ENCODE measurements around the gene SNAPC4. TPM values are rescaled to one million over a fixed set of nuclear protein-coding genes. Genes with fewer than 3 reads are reported as not detected.

The SNAPC4 gene
- total RNA-seq, 1 experiment from 2014 or later, result 15.3 TPM

- DNase-seq (ENCODE audit: low read depth), result no peak
Measured at GRCh38 chr9:136371533-136371880, 28.5 kb downstream of the SNAPC4 start.

GRCh38 chr9:136370687-136371532 lies 29.1 kb downstream of the SNAPC4 start:
- DNase-seq (ENCODE audit: low read depth), result no peak

GRCh38 chr9:136370037-136370436 lies 29.9 kb downstream of the SNAPC4 start:
- no peak for DNase-seq (ENCODE audit: low read depth)

GRCh38 chr9:136368190-136368589 lies 31.8 kb downstream of the SNAPC4 start:
- DNase-seq (ENCODE audit: low read depth), result no peak

- no peak for DNase-seq (ENCODE audit: low read depth)
Measured at GRCh38 chr9:136367296-136368145, 32.4 kb downstream of the SNAPC4 start.

- DNase-seq (ENCODE audit: low read depth), result no peak
Measured at GRCh38 chr9:136366826-136367225, 33.1 kb downstream of the SNAPC4 start.

GRCh38 chr9:136365775-136366222 lies 34.2 kb downstream of the SNAPC4 start:
- no peak for DNase-seq (ENCODE audit: low read depth)

- DNase-seq (ENCODE audit: low read depth), result no peak
Measured at GRCh38 chr9:136364942-136365774, 34.8 kb downstream of the SNAPC4 start.

GRCh38 chr9:136363949-136364748 lies 35.8 kb downstream of the SNAPC4 start:
- DNase-seq (ENCODE audit: low read depth), result no peak

- peak; percentile 81 for DNase-seq (ENCODE audit: low read depth)
Measured at GRCh38 chr9:136363106-136363948, 36.6 kb downstream of the SNAPC4 start, which contains the start of gene DNLZ. TSS of gene DNLZ (minus strand) at chr9:136363744. CDS start at chr9:136363714, 30 bp downstream.

GRCh38 chr9:136362450-136362784 lies 37.6 kb downstream of the SNAPC4 start:
- DNase-seq (ENCODE audit: low read depth), result no peak

GRCh38 chr9:136361754-136362449 lies 38.1 kb downstream of the SNAPC4 start:
- no peak for DNase-seq (ENCODE audit: low read depth)

- DNase-seq (ENCODE audit: low read depth), result no peak
Measured at GRCh38 chr9:136361047-136361753, 38.8 kb downstream of the SNAPC4 start.

- DNase-seq (ENCODE audit: low read depth), result no peak
Measured at GRCh38 chr9:136359774-136360718, 39.9 kb downstream of the SNAPC4 start.

GRCh38 chr9:136358888-136359287 lies 41.1 kb downstream of the SNAPC4 start:
- no peak for DNase-seq (ENCODE audit: low read depth)

- no peak for DNase-seq (ENCODE audit: low read depth)
Measured at GRCh38 chr9:136358016-136358415, 42.0 kb downstream of the SNAPC4 start.

GRCh38 chr9:136357202-136357725 lies 42.7 kb downstream of the SNAPC4 start:
- DNase-seq (ENCODE audit: low read depth), result no peak

Data from HT1080 (cell line).